A673 (cell line): Measurements from ENCODE around the gene MAML2. TPM values are rescaled to one million over a fixed set of nuclear protein-coding genes. Genes with fewer than 3 reads are reported as not detected.

Experiments
- BruUV-seq: library from RNA; stranded (reverse); fragments of 400-500 nt; replicated peaks from 2 replicates; lab custom pipeline; 2021; lab: Mats Ljungman, UMichigan
- CTCF ChIA-PET: fragments of 300-600 bp; sonication (Branson Sonifier 250); formaldehyde crosslinking; loops from one replicate; lab custom pipeline; 2022; ENCODE audit warnings: antibody characterized with exemption; lab: Charles Lee
- POLR2A ChIA-PET: fragments of 300-600 bp; sonication (Branson Sonifier 250); formaldehyde crosslinking; loops from one replicate; lab custom pipeline; 2022; ENCODE audit warnings: antibody characterized with exemption; ENCODE audit not compliant: low non-redundant PET; lab: Charles Lee
- DNase-seq: peaks from one replicate; pipeline ENCODE4 v3.0.0-alpha.2; 2015; ENCODE audit warnings: low spot score
- H3K27ac ChIP-seq: fragments of 200-600 bp; sonication (generic); 2 replicates; pipeline ENCODE4 v1.5.1; 2016; ENCODE audit warnings: mixed run types, low read depth, mild to moderate bottlenecking, mixed read lengths, antibody characterized with exemption, low read length; ENCODE audit not compliant: poor library complexity, severe bottlenecking
- H3K27me3 ChIP-seq: fragments of 200-600 bp; sonication (generic); replicated peaks from 2 replicates; pipeline ENCODE4 v1.6.1; 2017; ENCODE audit warnings: mixed run types, low read depth, mild to moderate bottlenecking, mixed read lengths, antibody characterized with exemption, low read length; ENCODE audit not compliant: insufficient read depth, poor library complexity
- H3K36me3 ChIP-seq: fragments of 200-600 bp; sonication (generic); 2 replicates; pipeline ENCODE4 v1.6.1; 2016; ENCODE audit warnings: mixed run types, mild to moderate bottlenecking, mixed read lengths, antibody characterized with exemption, low read length; ENCODE audit not compliant: insufficient read depth, poor library complexity, severe bottlenecking
- H3K4me1 ChIP-seq: fragments of 200-600 bp; sonication (generic); 2 replicates; pipeline ENCODE4 v1.6.1; 2017; ENCODE audit warnings: mixed run types, mild to moderate bottlenecking, mixed read lengths, antibody characterized with exemption, low read length; ENCODE audit not compliant: insufficient read depth, poor library complexity, severe bottlenecking
- H3K4me3 ChIP-seq: fragments of 200-600 bp; sonication (generic); 2 replicates; pipeline ENCODE4 v1.5.1; 2016; ENCODE audit warnings: low read depth, mixed run types, mild to moderate bottlenecking, mixed read lengths, low read length; ENCODE audit not compliant: poor library complexity, severe bottlenecking
- H3K9me3 ChIP-seq: fragments of 200-600 bp; sonication (generic); 2 replicates; pipeline ENCODE4 v1.6.1; 2016; ENCODE audit warnings: mixed run types, low read depth, mild to moderate bottlenecking, mixed read lengths, antibody characterized with exemption, low read length; ENCODE audit not compliant: poor library complexity, severe bottlenecking
- EZH2 ChIP-seq: fragments of 200-600 bp; sonication (generic); IDR thresholded peaks from 2 replicates; pipeline ENCODE4 v1.6.1; 2017; ENCODE audit warnings: borderline replicate concordance, low read depth, mild to moderate bottlenecking, mixed read lengths, antibody characterized with exemption, low read length; ENCODE audit not compliant: poor library complexity, severe bottlenecking
- intact Hi-C: fragments of 100-400 bp; cut with micrococcal nuclease; formaldehyde crosslinking; loops from one replicate; pipeline ENCODE4 v1.10.0; 2022; ENCODE audit not compliant: unreplicated experiment
- total RNA-seq: library from RNA; stranded (reverse); gene quantifications from 2 replicates; pipeline ENCODE4 v1.2.3, GENCODE V29; 2021
- TF ChIP-seq, protein P1 (sequence below): fragments of 300-800, 200-600 bp; sonication (generic); conservative IDR thresholded peaks from 2 replicates; pipeline ENCODE4 v1.5.1; 2017; ENCODE audit warnings: low read depth, mild to moderate bottlenecking, antibody characterized with exemption, low read length, moderate library complexity, mixed read lengths

MAML2 gene
- total RNA-seq, 1 experiment from 2014 or later: 6.4 TPM

DNA sequence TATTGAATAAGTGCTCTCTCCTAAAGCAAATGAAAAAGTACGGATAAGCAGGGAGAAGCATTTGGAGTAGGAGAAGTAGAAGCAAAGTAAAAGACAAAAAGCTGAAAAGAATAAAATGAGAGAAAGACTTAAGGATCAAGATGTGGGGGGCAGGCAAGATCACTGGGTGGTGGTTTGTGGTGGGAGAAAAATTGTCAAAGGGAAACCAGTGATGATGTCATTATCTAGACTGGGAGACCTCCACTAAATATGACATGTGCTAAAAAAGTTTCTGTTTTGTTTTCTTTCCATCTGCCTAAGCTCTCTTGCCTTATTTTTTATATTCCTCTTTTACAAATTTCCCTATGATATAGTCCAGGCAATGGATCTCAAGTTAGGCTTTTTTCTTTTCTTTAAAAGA lies 14.8 kb upstream of the MAML2 start:
- Histone ChIP-seq H3K4me1 (no peaks in the 10 kb centered on the region), H3K27ac (no peak overlapping the region), H3K4me3 (no peak overlapping the region), H3K27me3 (no peaks in the 10 kb centered on the region), H3K36me3 (peaks cover 11% of the 10 kb centered on the region), H3K9me3 (no peaks in the 10 kb centered on the region)
- intact Hi-C loops: no loop called here
- no TSS peak for BruUV-seq
- no peak for DNase-seq
- ChIA-PET POLR2A (no interaction called here), CTCF (interaction anchor here (0.6 kb wide), 1 partner anchor 107 kb away, joined by 3 read pairs; no protein-coding TSS in a partner anchor)
- TF ChIP-seq, protein P1, sequence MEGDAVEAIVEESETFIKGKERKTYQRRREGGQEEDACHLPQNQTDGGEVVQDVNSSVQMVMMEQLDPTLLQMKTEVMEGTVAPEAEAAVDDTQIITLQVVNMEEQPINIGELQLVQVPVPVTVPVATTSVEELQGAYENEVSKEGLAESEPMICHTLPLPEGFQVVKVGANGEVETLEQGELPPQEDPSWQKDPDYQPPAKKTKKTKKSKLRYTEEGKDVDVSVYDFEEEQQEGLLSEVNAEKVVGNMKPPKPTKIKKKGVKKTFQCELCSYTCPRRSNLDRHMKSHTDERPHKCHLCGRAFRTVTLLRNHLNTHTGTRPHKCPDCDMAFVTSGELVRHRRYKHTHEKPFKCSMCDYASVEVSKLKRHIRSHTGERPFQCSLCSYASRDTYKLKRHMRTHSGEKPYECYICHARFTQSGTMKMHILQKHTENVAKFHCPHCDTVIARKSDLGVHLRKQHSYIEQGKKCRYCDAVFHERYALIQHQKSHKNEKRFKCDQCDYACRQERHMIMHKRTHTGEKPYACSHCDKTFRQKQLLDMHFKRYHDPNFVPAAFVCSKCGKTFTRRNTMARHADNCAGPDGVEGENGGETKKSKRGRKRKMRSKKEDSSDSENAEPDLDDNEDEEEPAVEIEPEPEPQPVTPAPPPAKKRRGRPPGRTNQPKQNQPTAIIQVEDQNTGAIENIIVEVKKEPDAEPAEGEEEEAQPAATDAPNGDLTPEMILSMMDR: no peak
- TF ChIP-seq EZH2: no peak

DNA sequence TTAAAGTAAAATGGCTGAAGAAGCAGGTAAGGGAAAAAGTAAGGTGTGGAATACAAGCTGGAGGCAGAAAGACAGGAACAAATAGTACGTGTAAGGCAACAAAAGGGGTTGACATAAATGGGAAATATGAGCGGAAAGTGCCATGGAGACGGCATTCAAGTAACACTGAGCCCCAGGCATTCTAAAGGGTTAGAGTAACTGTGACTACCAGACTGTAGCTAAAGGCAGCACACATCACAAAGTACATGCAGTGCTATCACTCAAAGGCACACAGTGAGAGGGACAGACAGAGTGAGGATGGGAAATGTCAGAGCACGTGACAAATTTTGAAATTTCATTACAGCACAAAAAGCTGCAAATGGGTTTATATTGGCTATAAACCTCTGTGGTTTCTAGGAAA lies 13.9 kb upstream of the MAML2 start:
- Histone ChIP-seq H3K9me3 (no peaks in the 10 kb centered on the region), H3K36me3 (peaks cover 11% of the 10 kb centered on the region), H3K4me3 (no peak overlapping the region), H3K27ac (no peak overlapping the region), H3K27me3 (no peaks in the 10 kb centered on the region), H3K4me1 (no peaks in the 10 kb centered on the region)
- DNase-seq: no peak
- TF ChIP-seq EZH2: no peak
- TF ChIP-seq, protein P1: no peak
- no TSS peak for BruUV-seq
- ChIA-PET CTCF (no interaction called here), POLR2A (no interaction called here)
- intact Hi-C loops: no loop called here

DNA sequence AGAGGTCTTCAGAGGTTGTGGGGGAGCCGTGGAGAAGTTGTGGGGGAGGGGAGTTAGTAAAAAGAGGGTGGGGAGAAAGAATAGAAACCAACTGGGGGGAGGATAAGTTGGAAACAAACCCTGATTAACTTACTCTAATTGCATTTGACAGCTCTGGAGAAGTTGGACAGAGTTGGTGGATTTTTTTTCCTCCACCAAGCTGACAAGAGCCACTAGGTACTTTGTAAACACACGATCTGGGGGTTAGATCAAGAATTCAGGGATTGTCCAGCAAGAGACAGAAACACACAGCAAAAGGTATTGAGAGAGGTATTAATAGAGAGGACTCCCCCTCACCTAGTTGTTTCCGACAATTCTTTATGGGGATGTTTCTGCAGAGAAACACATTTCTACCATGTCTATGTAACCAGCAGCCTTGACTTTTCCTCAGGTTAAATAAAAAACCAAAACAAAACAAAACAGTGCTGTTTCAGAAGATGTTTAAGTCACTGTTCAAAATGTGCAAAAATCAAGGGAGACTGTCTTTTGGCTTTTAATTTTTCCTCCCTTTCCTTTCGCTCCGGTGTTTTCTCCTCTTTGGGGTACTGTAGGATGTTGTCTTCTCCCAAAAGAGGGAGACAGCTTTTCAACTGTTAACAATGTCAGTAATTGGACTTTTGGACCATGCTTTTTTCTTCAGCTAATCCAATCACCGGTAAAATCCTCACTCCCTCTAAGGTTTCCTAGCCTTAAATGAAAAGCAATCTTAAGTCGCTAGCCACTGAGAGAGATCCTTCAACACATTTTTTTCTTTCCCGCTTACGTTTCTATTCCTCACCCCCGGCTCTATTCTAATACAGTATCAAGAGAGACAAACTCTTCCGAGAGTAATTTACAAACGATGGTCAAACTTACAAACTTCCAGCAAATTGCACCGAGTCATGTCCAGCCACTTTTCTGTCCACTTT lies 708 bp downstream of the MAML2 start:
- Histone ChIP-seq H3K9me3 (no peaks in the 10 kb centered on the region), H3K27me3 (no peaks in the 10 kb centered on the region), H3K27ac (peak overlapping the region; percentile 66), H3K36me3 (no peaks in the 10 kb centered on the region), H3K4me1 (peaks cover 45% of the 10 kb centered on the region), H3K4me3 (peak overlapping the region; percentile 61)
- CTCF ChIA-PET: interaction anchor here (0.5 to 2.1 kb wide), 36 partner anchors 10 to 506 kb away, joined by 3 to 55 read pairs (median 4); partner anchors contain the start of genes CCDC82 and JRKL
- TSS peak; percentile 81 for BruUV-seq
- intact Hi-C loops: loop anchor here (2.0 to 5.0 kb wide), 4 partner anchors 287 to 505 kb away; no protein-coding TSS in a partner anchor
- peak; percentile 42 for DNase-seq
- no peak for TF ChIP-seq EZH2
- TF ChIP-seq, protein P1: no peak; the same call in 1 of the 2 replicates
- POLR2A ChIA-PET: interaction anchor here (0.5 to 0.6 kb wide), 3 partner anchors 100 to 419 kb away, joined by 3 to 13 read pairs (median 7); no protein-coding TSS in a partner anchor
